ENCODE data around the gene OR6B3.

- TF ChIP-seq, protein P1, sequence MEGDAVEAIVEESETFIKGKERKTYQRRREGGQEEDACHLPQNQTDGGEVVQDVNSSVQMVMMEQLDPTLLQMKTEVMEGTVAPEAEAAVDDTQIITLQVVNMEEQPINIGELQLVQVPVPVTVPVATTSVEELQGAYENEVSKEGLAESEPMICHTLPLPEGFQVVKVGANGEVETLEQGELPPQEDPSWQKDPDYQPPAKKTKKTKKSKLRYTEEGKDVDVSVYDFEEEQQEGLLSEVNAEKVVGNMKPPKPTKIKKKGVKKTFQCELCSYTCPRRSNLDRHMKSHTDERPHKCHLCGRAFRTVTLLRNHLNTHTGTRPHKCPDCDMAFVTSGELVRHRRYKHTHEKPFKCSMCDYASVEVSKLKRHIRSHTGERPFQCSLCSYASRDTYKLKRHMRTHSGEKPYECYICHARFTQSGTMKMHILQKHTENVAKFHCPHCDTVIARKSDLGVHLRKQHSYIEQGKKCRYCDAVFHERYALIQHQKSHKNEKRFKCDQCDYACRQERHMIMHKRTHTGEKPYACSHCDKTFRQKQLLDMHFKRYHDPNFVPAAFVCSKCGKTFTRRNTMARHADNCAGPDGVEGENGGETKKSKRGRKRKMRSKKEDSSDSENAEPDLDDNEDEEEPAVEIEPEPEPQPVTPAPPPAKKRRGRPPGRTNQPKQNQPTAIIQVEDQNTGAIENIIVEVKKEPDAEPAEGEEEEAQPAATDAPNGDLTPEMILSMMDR (conservative IDR thresholded peaks at IDR 0.05 in 1 of 2, IDR thresholded peaks at IDR 0.05 in 1 of 2; ENCODE audit: low read depth in 1 of 2, low read length in 2 of 2), result no peak
- TF ChIP-seq EZH2 (IDR thresholded peaks at IDR 0.05; ENCODE audit: low read length, missing control alignments), result no peak
Observed at GRCh38 chr2:240089306-240089705, 36.0 kb upstream of the OR6B3 start.

All from fibroblast of lung (primary cell).